Activated T-helper 1 cell treated with anti-CD3 and anti-CD28 coated beads, Interleukin-12 subunit alpha, Interleukin-12 subunit beta, Interleukin-2, Interleukin-4 antibody, amounts not matched to agents 30 ng/mL and 10 ng/mL and 1 ng/mL, durations not matched to agents 14 hours and 24 hours and 36 hours (primary cell): ENCODE data around the gene ZNF816. TPM values are rescaled to one million over a fixed set of nuclear protein-coding genes. Genes with fewer than 3 reads are reported as not detected.
"Not testable (repeated sequence)": the region's sequence is repeated elsewhere in the genome, so short reads cannot be mapped to it uniquely, and the experiment has no call there.

Source experiments
- DNase-seq: peaks from one replicate; pipeline ENCODE4 v3.0.0; 2021; ENCODE audit warnings: low spot score
- H3K27ac Mint-ChIP-seq: one replicate; pipeline ENCODE4 v1.8.0; 2021; ENCODE audit warnings: mild to moderate bottlenecking, mixed read lengths
- H3K27me3 Mint-ChIP-seq: one replicate; pipeline ENCODE4 v1.8.0; 2022; ENCODE audit warnings: mild to moderate bottlenecking, moderate library complexity, mixed read lengths; ENCODE audit not compliant: insufficient read depth
- H3K36me3 Mint-ChIP-seq: one replicate; pipeline ENCODE4 v1.8.0; 2021; ENCODE audit warnings: low read depth, mixed read lengths
- H3K4me1 Mint-ChIP-seq: one replicate; pipeline ENCODE4 v1.8.0; 2021; ENCODE audit warnings: low read depth, mixed read lengths
- H3K4me3 Mint-ChIP-seq: one replicate; pipeline ENCODE4 v1.8.0; 2021; ENCODE audit warnings: mild to moderate bottlenecking, moderate library complexity, mixed read lengths
- H3K9me3 Mint-ChIP-seq: one replicate; pipeline ENCODE4 v1.8.0; 2021; ENCODE audit warnings: mixed read lengths
- intact Hi-C: fragments of 100-400 bp; cut with micrococcal nuclease; formaldehyde crosslinking; loops from one replicate; pipeline ENCODE4 v1.15.1; 2024
- total RNA-seq: library from RNA; stranded (reverse); gene quantifications from 2 replicates; pipeline ENCODE4 v1.2.3, GENCODE V29; 2022

ZNF816 gene
- total RNA-seq, 1 donor from 2014 or later, result 9.4 TPM

GRCh38 chr19:52992109-52993004, 29.7 kb upstream of the ZNF816 start:
- Mint-ChIP-seq H3K9me3 (peaks cover 36% of the 10 kb centered on the region), H3K4me3 (peak overlapping the region; percentile 77), H3K27me3 (peaks cover 4% of the 10 kb centered on the region), H3K4me1 (peaks cover 6% of the 10 kb centered on the region), H3K27ac (no peak overlapping the region), H3K36me3 (no peaks in the 10 kb centered on the region)
- intact Hi-C loops, result loop anchor here (1.0 to 10.0 kb wide), 9 partner anchors 30 to 465 kb away; partner anchors contain the start of genes ZNF160, ZNF665, ZNF701 and ZNF808
- no peak for DNase-seq

DNA sequence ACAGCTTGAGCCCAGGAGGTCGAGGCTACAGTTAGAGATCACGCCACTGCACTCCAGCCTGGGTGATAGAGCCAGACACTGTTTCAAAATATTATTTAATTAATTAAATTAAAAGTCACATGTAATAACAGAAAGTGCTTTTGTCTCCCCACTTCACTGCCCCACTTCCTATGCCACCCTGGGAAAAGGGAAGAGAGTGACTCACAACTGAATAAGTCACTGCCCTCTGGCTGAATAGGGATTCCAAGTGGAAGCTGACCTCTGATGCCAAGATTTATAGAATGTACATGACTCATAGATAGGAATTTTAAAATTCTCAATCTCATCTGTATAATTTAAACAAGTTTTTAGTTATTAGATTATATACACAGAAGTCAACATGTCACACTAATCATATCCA, 28.8 kb upstream of the ZNF816 start:
- Mint-ChIP-seq H3K4me3 (no peak overlapping the region), H3K9me3 (peaks cover 44% of the 10 kb centered on the region), H3K36me3 (peaks cover 3% of the 10 kb centered on the region), H3K27me3 (peaks cover 4% of the 10 kb centered on the region), H3K27ac (no peak overlapping the region), H3K4me1 (peaks cover 6% of the 10 kb centered on the region)
- no peak for DNase-seq
- intact Hi-C loops, result loop anchor here (10.0 kb wide), 1 partner anchor 203 kb away; the partner anchor contains the start of gene ZNF665

DNA sequence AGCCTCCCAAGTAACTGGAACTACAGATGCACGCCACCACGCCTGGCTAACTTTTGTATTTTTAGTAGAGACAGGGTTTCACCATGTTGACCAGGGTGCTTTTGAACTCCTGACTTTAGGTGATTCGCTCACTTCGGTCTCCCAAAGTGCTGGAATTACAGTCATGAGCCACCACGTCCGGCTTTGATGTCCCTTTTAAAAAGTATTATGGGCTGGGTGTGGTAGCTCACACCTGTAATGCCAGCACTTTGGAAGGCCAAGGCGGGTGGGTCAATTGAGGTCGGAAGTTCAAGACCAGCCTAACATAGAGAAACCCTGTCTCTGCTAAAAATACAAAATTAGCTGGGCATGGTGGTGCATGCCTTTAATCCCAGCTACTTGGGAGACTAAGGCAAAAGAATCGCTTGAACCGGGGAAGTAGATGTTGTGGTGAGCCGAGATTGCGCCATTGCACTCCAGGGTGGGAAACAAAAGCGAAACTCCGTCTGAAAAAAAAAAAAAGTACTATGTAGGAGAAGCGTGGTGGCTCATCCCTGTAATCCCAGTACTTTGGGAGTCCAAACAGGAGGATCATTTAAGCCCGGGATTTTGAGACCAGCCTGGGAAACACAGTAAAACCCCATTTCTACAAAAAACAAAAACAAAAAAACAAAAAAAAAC, 28.2 kb upstream of the ZNF816 start:
- Mint-ChIP-seq H3K27me3 (peaks cover 4% of the 10 kb centered on the region), H3K4me1 (peaks cover 6% of the 10 kb centered on the region), H3K27ac (no peak overlapping the region), H3K4me3 (no peak overlapping the region), H3K9me3 (peaks cover 50% of the 10 kb centered on the region), H3K36me3 (peaks cover 3% of the 10 kb centered on the region)
- intact Hi-C loops, result loop anchor here (10.0 kb wide), 1 partner anchor 204 kb away; the partner anchor contains the start of gene ZNF665
- DNase-seq, result no peak

DNA sequence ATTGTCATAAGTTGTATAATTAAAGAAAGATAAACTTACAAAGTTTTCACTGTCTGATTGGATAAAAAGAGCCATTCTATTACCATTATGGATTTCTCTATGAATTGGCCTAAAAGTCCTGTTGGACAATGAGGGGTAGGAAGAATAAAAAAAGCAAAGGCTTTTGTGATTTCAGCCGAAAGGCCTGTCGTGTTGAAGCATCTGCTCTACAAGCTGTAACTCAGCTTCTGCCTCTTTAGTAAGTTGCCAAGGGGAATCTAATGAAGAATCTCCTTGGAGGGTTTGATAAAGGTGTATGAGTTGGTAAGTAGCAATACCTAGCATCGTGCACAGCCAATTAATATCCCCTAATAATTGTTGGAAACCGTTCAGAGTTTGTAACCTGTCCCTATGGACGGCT, 25.8 kb upstream of the ZNF816 start:
- Mint-ChIP-seq H3K4me1 (peaks cover 6% of the 10 kb centered on the region), H3K27ac (no peak overlapping the region), H3K9me3 (peaks cover 56% of the 10 kb centered on the region), H3K27me3 (peaks cover 4% of the 10 kb centered on the region), H3K36me3 (peaks cover 3% of the 10 kb centered on the region), H3K4me3 (no peak overlapping the region)
- no peak for DNase-seq
- intact Hi-C loops, result no loop called here

GRCh38 chr19:52987221-52987620, 24.5 kb upstream of the ZNF816 start:
- intact Hi-C loops, result no loop called here
- DNase-seq, result no peak
- Mint-ChIP-seq H3K4me1 (peaks cover 6% of the 10 kb centered on the region), H3K36me3 (peaks cover 3% of the 10 kb centered on the region), H3K4me3 (no peak overlapping the region), H3K27ac (no peak overlapping the region), H3K27me3 (peaks cover 1% of the 10 kb centered on the region), H3K9me3 (peaks cover 53% of the 10 kb centered on the region)

DNA sequence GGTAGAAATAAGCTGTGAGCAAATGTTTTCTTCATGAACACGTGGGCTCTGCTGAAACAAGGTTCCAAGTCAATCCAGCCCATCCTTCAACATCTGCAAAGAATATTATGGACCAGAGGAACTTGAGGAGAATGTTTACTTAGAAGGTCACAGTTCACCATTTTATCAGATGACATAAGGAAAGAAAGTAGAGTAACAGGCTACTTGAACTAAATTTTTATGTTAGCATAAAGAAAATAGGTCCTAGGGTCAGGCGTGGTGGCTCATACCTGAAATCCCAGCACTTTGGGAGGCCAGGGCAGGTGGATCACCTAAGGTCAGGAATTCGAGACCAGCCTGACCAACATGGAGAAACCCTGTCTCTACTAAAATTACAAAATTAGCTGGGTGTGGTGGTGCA, 20.5 kb upstream of the ZNF816 start:
- H3K4me1 Mint-ChIP-seq, H3K36me3 Mint-ChIP-seq, DNase-seq, intact Hi-C loops, H3K27ac Mint-ChIP-seq, H3K27me3 Mint-ChIP-seq, H3K4me3 Mint-ChIP-seq: not testable (repeated sequence)
- peaks cover 56% of the 10 kb centered on the region for H3K9me3 Mint-ChIP-seq

GRCh38 chr19:52981329-52981728, 18.6 kb upstream of the ZNF816 start:
- intact Hi-C loops, result no loop called here
- Mint-ChIP-seq H3K36me3 (no peaks in the 10 kb centered on the region), H3K27me3 (no peaks in the 10 kb centered on the region), H3K4me1 (no peaks in the 10 kb centered on the region), H3K4me3 (no peak overlapping the region), H3K27ac (no peak overlapping the region), H3K9me3 (peaks cover 50% of the 10 kb centered on the region)
- DNase-seq, result no peak

DNA sequence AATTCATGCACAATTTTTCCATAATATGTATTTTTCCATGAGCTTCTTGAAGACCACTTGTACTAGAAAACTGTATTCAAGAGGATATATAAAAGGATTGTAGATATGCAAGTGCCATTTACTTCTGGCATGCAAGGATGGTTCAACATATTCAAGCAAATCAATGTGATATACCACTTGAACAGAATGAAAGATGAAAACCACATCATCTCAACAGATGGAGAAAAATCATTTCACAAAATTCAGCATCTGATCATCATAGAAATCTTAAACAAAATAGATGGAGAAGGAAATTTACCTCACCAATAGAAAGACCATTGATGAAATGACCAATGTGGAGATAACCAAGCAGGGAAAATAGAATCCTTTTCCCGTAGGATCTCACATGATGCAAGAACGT, 5.1 kb upstream of the ZNF816 start:
- intact Hi-C loops, result loop anchor here (10.0 kb wide), 3 partner anchors 397 to 897 kb away; partner anchors contain the start of genes MYADM, ZNF525 and ZNF765
- no peak overlapping the region for H3K4me3 Mint-ChIP-seq

DNA sequence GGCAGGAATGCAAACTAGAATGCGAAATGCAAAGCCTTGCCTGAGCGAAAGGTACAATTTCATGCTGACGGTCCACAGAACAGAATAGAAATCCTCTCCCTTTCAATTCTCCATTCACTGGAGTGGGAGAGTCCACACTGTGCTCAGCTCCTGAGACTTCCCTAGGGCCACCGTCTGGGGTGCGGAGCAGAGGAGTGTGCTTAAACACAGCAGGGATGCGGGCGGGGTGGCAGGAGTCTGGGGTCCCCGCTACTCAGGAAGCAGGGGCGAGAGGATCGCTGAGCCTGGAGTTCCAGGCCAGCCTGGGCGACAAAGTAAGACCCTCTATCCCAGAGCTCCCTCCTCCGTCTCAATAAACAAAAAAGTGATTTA, 552 bp upstream of the ZNF816 start:
- peak; percentile 2 for DNase-seq
- Mint-ChIP-seq H3K9me3 (peaks cover 38% of the 10 kb centered on the region), H3K4me3 (peak overlapping the region; percentile 98), H3K27me3 (no peaks in the 10 kb centered on the region), H3K4me1 (peaks cover 25% of the 10 kb centered on the region), H3K27ac (peak overlapping the region; percentile 93), H3K36me3 (peaks cover 22% of the 10 kb centered on the region)
- intact Hi-C loops, result loop anchor here (1.0 to 10.0 kb wide), 7 partner anchors 40 to 902 kb away; partner anchors contain the start of genes MYADM, ZNF525, ZNF665 and ZNF765

More for the DNA sequence above, 5.1 kb upstream of the ZNF816 start:
- Mint-ChIP-seq H3K36me3 (peaks cover 6% of the 10 kb centered on the region), H3K27me3 (no peaks in the 10 kb centered on the region), H3K9me3 (peaks cover 47% of the 10 kb centered on the region), H3K27ac (no peak overlapping the region), H3K4me1 (peaks cover 11% of the 10 kb centered on the region)
- DNase-seq, result no peak

- Mint-ChIP-seq H3K9me3 (peaks cover 40% of the 10 kb centered on the region), H3K27ac (peak overlapping the region; percentile 93), H3K4me1 (peaks cover 25% of the 10 kb centered on the region), H3K4me3 (peak overlapping the region; percentile 98), H3K27me3 (no peaks in the 10 kb centered on the region), H3K36me3 (peaks cover 35% of the 10 kb centered on the region)
- intact Hi-C loops, result loop anchor here (1.0 to 10.0 kb wide), 16 partner anchors 20 to 903 kb away; partner anchors contain the start of genes MYADM, ZNF160, ZNF320 and ZNF468
- DNase-seq, result no peak
These were observed 700 bp downstream of the ZNF816 start for GRCh38 chr19:52961981-52962380.

GRCh38 chr19:52959613-52960295, 2.9 kb downstream of the ZNF816 start:
- peaks cover 25% of the 10 kb centered on the region for H3K4me1 Mint-ChIP-seq
- no peak overlapping the region for H3K4me3 Mint-ChIP-seq
- H3K27me3 Mint-ChIP-seq, result no peaks in the 10 kb centered on the region
- peaks cover 51% of the 10 kb centered on the region for H3K9me3 Mint-ChIP-seq
- intact Hi-C loops, result loop anchor here (10.0 kb wide), 3 partner anchors 405 to 905 kb away; partner anchors contain the start of genes MYADM, ZNF525 and ZNF765
- peaks cover 57% of the 10 kb centered on the region for H3K36me3 Mint-ChIP-seq
- H3K27ac Mint-ChIP-seq, result no peak overlapping the region
- DNase-seq, result no peak

GRCh38 chr19:52957591-52957990, 5.1 kb downstream of the ZNF816 start:
- Mint-ChIP-seq H3K4me1 (peaks cover 13% of the 10 kb centered on the region), H3K36me3 (peaks cover 69% of the 10 kb centered on the region), H3K27me3 (no peaks in the 10 kb centered on the region), H3K4me3 (no peak overlapping the region), H3K9me3 (peaks cover 58% of the 10 kb centered on the region), H3K27ac (no peak overlapping the region)
- DNase-seq, result no peak
- intact Hi-C loops, result no loop called here
